ENCODE results near the gene PNPLA7. TPM values are rescaled to one million over a fixed set of nuclear protein-coding genes. Genes with fewer than 3 reads are reported as not detected.

The PNPLA7 gene
- total RNA-seq, 1 experiment from 2014 or later: 3.9 TPM

Small RNA genes within 50 kb of the gene (microRNA-seq; reads per million reads assigned to microRNA genes)
- 5.7 reads per million, percentile 17 among the genes with 10 or more reads in this experiment for gene MIR7114 (ENCODE audit: unreplicated experiment)

Other genes with a start within 250 kb of the PNPLA7 start
- 16.9 TPM for gene NRARP, start 248.1 kb downstream of the PNPLA7 start, total RNA-seq (2021; ENCODE audit: unreplicated experiment)
- gene EXD3, start 127.2 kb downstream of the PNPLA7 start, total RNA-seq (2021; ENCODE audit: unreplicated experiment): 9.2 TPM
- gene NOXA1, start 127.0 kb downstream of the PNPLA7 start, total RNA-seq (2021; ENCODE audit: unreplicated experiment): 3.7 TPM
- gene ENTPD8, start 109.0 kb downstream of the PNPLA7 start, total RNA-seq (2021; ENCODE audit: unreplicated experiment): 3.9 TPM
- 40.0 TPM for gene NSMF, start 91.1 kb downstream of the PNPLA7 start, total RNA-seq (2021; ENCODE audit: unreplicated experiment)
- gene MRPL41, start 1.5 kb upstream of the PNPLA7 start, total RNA-seq (2021; ENCODE audit: unreplicated experiment): 86.4 TPM
- gene DPH7, start 28.5 kb upstream of the PNPLA7 start, total RNA-seq (2021; ENCODE audit: unreplicated experiment): 35.9 TPM
- 37.0 TPM for gene ZMYND19, start 40.1 kb upstream of the PNPLA7 start, total RNA-seq (2021; ENCODE audit: unreplicated experiment)
- gene ARRDC1, start 55.3 kb upstream of the PNPLA7 start, total RNA-seq (2021; ENCODE audit: unreplicated experiment): 47.1 TPM
- 63.9 TPM for gene EHMT1, start 68.6 kb upstream of the PNPLA7 start, total RNA-seq (2021; ENCODE audit: unreplicated experiment)

Measured in Panc1 (cell line).